ENCODE measurements around the gene SH3D19.

SH3D19 gene

GRCh38 chr4:151166636-151167035, 158.8 kb downstream of the SH3D19 start:
- no peak for TF ChIP-seq CTCF (IDR thresholded peaks at IDR 0.05; ENCODE audit: unreplicated experiment in 3 of 3)
- no peak overlapping the region for H3K4me3 Mint-ChIP-seq
- peaks cover 15% of the 10 kb centered on the region for H3K36me3 Mint-ChIP-seq (ENCODE audit: low read depth)
- no peaks in the 10 kb centered on the region for H3K27me3 Mint-ChIP-seq (ENCODE audit: low read depth)
- H3K27ac Mint-ChIP-seq, result peak overlapping the region; percentile 58 to 83 (median 64)
- H3K9me3 Mint-ChIP-seq, result no peaks in the 10 kb centered on the region
- peaks cover 60% of the 10 kb centered on the region for H3K4me1 Mint-ChIP-seq

DNA sequence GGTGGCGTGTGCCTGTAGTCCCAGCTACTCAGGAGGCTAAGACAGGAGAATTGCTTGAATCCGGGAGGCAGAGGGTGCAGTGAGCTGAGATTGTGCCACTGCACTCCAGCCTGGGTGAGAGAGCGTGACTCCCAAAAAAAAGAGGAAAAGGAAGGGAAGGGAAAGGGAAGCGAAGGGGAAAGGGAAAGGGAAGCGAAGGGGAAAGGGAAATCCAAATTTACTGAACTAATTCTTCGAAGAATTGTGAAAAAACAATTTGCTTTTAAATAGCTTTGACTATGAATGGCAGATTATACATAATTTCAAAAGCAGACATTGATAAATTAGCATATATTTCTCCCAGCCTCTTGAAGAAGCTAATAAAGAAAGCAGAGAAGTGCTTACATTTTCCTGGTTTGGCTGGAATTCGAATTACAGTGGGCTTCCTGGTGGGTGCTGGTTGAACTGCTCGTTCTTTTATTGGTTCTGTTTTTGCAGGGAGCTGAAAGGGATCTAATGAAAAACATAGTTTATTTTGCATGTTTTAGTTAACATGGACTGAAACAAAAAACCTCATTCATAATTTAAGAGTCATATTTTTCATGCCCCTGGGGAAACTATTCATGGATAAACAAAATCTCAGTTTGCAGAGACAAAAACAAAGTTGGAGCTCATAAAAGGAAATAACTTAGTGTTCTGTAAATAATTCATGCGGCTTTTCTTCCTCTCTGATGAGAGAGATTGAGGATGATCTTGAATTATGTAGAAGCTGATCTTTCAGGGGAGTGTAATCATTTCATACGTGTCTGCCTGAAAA, 160.0 kb downstream of the SH3D19 start:
- Mint-ChIP-seq H3K4me1 (peaks cover 48% of the 10 kb centered on the region), H3K4me3 (no peak overlapping the region), H3K36me3 (ENCODE audit: low read depth) (peaks cover 15% of the 10 kb centered on the region), H3K9me3 (no peaks in the 10 kb centered on the region), H3K27me3 (ENCODE audit: low read depth) (no peaks in the 10 kb centered on the region), H3K27ac (peak overlapping the region; percentile 77 to 85 (median 83))
- TF ChIP-seq CTCF (IDR thresholded peaks at IDR 0.05; ENCODE audit: unreplicated experiment in 3 of 3), result no peak

DNA sequence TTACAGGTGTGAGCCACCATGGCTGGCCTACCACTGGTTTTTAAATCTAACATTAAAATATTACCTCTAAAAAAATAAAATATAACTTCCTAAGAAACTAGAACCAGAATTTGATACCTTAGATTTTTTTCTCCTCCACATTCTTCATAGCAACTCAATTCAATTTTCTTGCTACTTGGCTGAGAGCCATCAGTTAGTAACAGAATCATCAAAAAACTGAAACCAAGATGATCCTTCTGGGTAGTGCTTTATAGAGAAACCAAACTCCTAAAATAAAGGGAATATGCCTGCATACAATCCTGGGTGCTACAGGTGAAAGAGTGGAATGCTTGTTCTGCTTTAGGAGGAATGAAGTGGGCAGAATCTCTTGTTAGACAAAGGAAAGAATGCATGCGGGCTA, 161.6 kb downstream of the SH3D19 start:
- TF ChIP-seq CTCF (IDR thresholded peaks at IDR 0.05; ENCODE audit: unreplicated experiment in 3 of 3), result no peak
- H3K4me1 Mint-ChIP-seq, result peaks cover 35% of the 10 kb centered on the region
- peaks cover 12% of the 10 kb centered on the region for H3K36me3 Mint-ChIP-seq (ENCODE audit: low read depth)
- no peaks in the 10 kb centered on the region for H3K9me3 Mint-ChIP-seq
- H3K4me3 Mint-ChIP-seq, result no peak overlapping the region
- H3K27me3 Mint-ChIP-seq (ENCODE audit: low read depth), result no peaks in the 10 kb centered on the region
- peak overlapping the region; percentile 37 to 89 (median 70) for H3K27ac Mint-ChIP-seq

- Mint-ChIP-seq H3K36me3 (ENCODE audit: low read depth) (peaks cover 25% of the 10 kb centered on the region), H3K27ac (peak overlapping the region in 1 of 3 experiments; percentile 37), H3K9me3 (no peaks in the 10 kb centered on the region), H3K4me1 (peaks cover 3% of the 10 kb centered on the region), H3K27me3 (ENCODE audit: low read depth) (no peaks in the 10 kb centered on the region), H3K4me3 (no peak overlapping the region)
- no peak for TF ChIP-seq CTCF (IDR thresholded peaks at IDR 0.05; ENCODE audit: unreplicated experiment in 3 of 3)
Measured at GRCh38 chr4:151158979-151159378, 166.4 kb downstream of the SH3D19 start.

- H3K36me3 Mint-ChIP-seq (ENCODE audit: low read depth), result peaks cover 25% of the 10 kb centered on the region
- H3K4me1 Mint-ChIP-seq, result no peaks in the 10 kb centered on the region
- TF ChIP-seq CTCF (IDR thresholded peaks at IDR 0.05; ENCODE audit: unreplicated experiment in 3 of 3), result no peak
- H3K27ac Mint-ChIP-seq, result no peak overlapping the region
- no peaks in the 10 kb centered on the region for H3K27me3 Mint-ChIP-seq (ENCODE audit: low read depth)
- no peak overlapping the region for H3K4me3 Mint-ChIP-seq
- no peaks in the 10 kb centered on the region for H3K9me3 Mint-ChIP-seq
Measured at GRCh38 chr4:151157543-151157942, 167.9 kb downstream of the SH3D19 start.

DNA sequence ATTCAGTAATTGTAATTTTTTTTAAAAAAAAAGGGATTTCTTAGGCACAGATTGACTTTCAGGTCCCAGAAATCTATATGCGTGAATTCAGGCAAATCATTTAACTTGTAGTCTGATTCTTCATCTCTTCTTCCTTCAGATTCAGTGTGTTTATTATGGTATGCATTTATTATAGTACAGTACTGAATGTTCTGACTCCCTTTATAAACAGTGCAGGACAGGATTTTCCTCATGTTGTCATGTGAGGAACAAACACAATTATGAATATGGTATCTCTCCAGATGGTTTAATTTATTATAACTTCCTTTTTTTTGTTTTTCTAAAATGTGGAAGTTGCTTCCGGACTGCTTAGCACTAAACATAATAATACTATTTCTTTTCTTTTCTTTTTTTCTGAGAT, 171.8 kb downstream of the SH3D19 start:
- Mint-ChIP-seq H3K36me3 (ENCODE audit: low read depth) (peaks cover 25% of the 10 kb centered on the region), H3K27ac (no peak overlapping the region), H3K4me1 (no peaks in the 10 kb centered on the region), H3K9me3 (no peaks in the 10 kb centered on the region), H3K4me3 (no peak overlapping the region), H3K27me3 (ENCODE audit: low read depth) (no peaks in the 10 kb centered on the region)
- no peak for TF ChIP-seq CTCF (IDR thresholded peaks at IDR 0.05; ENCODE audit: unreplicated experiment in 3 of 3)

Data from nephron (organoid).